K562 (cell line): ENCODE data around the gene PDE8B.

ENCODE experiments used
- ARNT ChIP-seq, 2 experiments: fragments of 450-650 bp; IDR thresholded peaks; 2 replicates each; pipeline ENCODE4 v1.6.1; 2016; ENCODE audit warnings: mild to moderate bottlenecking in 1 of 2
- BCLAF1 ChIP-seq, 2 experiments: fragments of 450-650 bp in 1 of 2; IDR thresholded peaks; 2 replicates each; pipeline ENCODE4 v1.6.1; 2011 to 2017; ENCODE audit warnings: low read depth in 2 of 2, antibody characterized with exemption in 1 of 2, borderline replicate concordance in 1 of 2, low read length in 1 of 2, mild to moderate bottlenecking in 1 of 2, mixed read lengths in 1 of 2; ENCODE audit not compliant: control insufficient read depth in 1 of 2
- CTCF ChIP-seq, 3 experiments: IDR thresholded peaks in 2 of 3; conservative IDR thresholded peaks in 1 of 3; 2 replicates each; pipeline ENCODE4 v1.5.1; 2011 to 2012; ENCODE audit warnings: low read length in 3 of 3, mild to moderate bottlenecking in 3 of 3, control low read depth in 2 of 3, improper control_type of control experiment in 1 of 3, inconsistent platforms in 1 of 3, low read depth in 1 of 3, mixed read lengths in 1 of 3, moderate library complexity in 1 of 3; ENCODE audit not compliant: insufficient read depth in 2 of 3
- DNMT1 ChIP-seq: fragments of 450-650 bp; IDR thresholded peaks from 2 replicates; pipeline ENCODE4 v1.6.1; 2016; ENCODE audit warnings: antibody characterized with exemption, mild to moderate bottlenecking
- HCFC1 ChIP-seq: IDR thresholded peaks from 2 replicates; pipeline ENCODE4 v1.6.1; 2012; ENCODE audit warnings: low read depth, low read length, improper control_type of control experiment
- JUND ChIP-seq, 2 experiments: IDR thresholded peaks; 2 replicates in 1 of 2; 3 replicates in 1 of 2; pipeline ENCODE4 v1.6.1; 2011; ENCODE audit warnings: borderline replicate concordance in 2 of 2, low read depth in 2 of 2, low read length in 2 of 2, improper control_type of control experiment in 1 of 2, missing biosample characterization in 1 of 2, missing genetic modification characterization in 1 of 2, missing genetic modification reagents in 1 of 2
- NONO ChIP-seq, 2 experiments: fragments of 200-400 bp in 1 of 2; fragments of 450-650 bp in 1 of 2; formaldehyde crosslinking in 1 of 2; IDR thresholded peaks; 2 replicates each; pipeline ENCODE4 v1.6.1; 2017; ENCODE audit warnings: low read depth in 2 of 2, mild to moderate bottlenecking in 2 of 2, moderate library complexity in 2 of 2, low read length in 1 of 2
- POLR2AphosphoS5 ChIP-seq: IDR thresholded peaks from 2 replicates; pipeline ENCODE4 v1.6.1; 2011; ENCODE audit warnings: mild to moderate bottlenecking, low read depth, low read length, moderate library complexity; ENCODE audit not compliant: control insufficient read depth, insufficient read depth
- REST ChIP-seq, 2 experiments: fragments of 450-650 bp; formaldehyde crosslinking in 1 of 2; IDR thresholded peaks; 2 replicates each; pipeline versions ENCODE4 v1.4.0 to v1.6.1; 2014 to 2020; ENCODE audit warnings: mild to moderate bottlenecking in 2 of 2, borderline replicate concordance in 1 of 2, low read depth in 1 of 2
- SP1 ChIP-seq: sonication (generic); formaldehyde crosslinking; IDR thresholded peaks from 2 replicates; pipeline ENCODE4 v1.8.1; 2022; ENCODE audit warnings: mild to moderate bottlenecking, missing genetic modification reagents

GRCh38 chr5:77189421-77189820 is 21.1 kb upstream of the PDE8B start:
- TF ChIP-seq REST (IDR thresholded peaks at IDR 0.05; ENCODE audit: borderline replicate concordance), result no peak
- TF ChIP-seq REST (CRISPR knock-in tag; IDR thresholded peaks at IDR 0.05; ENCODE audit: low read depth), result no peak
- TF ChIP-seq POLR2AphosphoS5, result no peak
- TF ChIP-seq SP1 (CRISPR knock-in tag), result no peak
- no peak for TF ChIP-seq HCFC1
- TF ChIP-seq BCLAF1 (IDR thresholded peaks at IDR 0.05; ENCODE audit: borderline replicate concordance in 1 of 2, control insufficient read depth in 1 of 2, low read depth in 2 of 2, low read length in 1 of 2), result no peak
- TF ChIP-seq DNMT1, result no peak
- TF ChIP-seq NONO (IDR thresholded peaks at IDR 0.05; ENCODE audit: low read depth in 2 of 2, low read length in 1 of 2), result no peak
- TF ChIP-seq CTCF (IDR thresholded peaks at IDR 0.05 in 2 of 3, conservative IDR thresholded peaks at IDR 0.05 in 1 of 3; ENCODE audit: insufficient read depth in 2 of 3, low read depth in 1 of 3, low read length in 3 of 3), result no peak
- no peak for TF ChIP-seq ARNT (IDR thresholded peaks at IDR 0.05)
- no peak for TF ChIP-seq JUND (IDR thresholded peaks at IDR 0.05; ENCODE audit: borderline replicate concordance, low read depth, low read length)
- no peak for TF ChIP-seq JUND (tag; IDR thresholded peaks at IDR 0.05; ENCODE audit: borderline replicate concordance, low read depth, low read length)
